Adrenal gland (tissue), 12 donors: ENCODE measurements around the gene TAS2R16. TPM values are rescaled to one million over a fixed set of nuclear protein-coding genes. Genes with fewer than 3 reads are reported as not detected.

ENCODE experiments used
- DNase-seq, 7 donors: peaks; one replicate each; pipeline ENCODE4 v3.0.0-alpha.2; 2019 to 2020
- H3K27ac ChIP-seq, 5 donors: fragments of 200-600 bp; sonication (generic) in 4 of 5; 1 replicate in 3 of 5; 2 replicates in 2 of 5; pipeline versions ENCODE4 v1.5.1 to v1.8.0; 2016 to 2020; ENCODE audit warnings: mild to moderate bottlenecking in 1 of 5
- H3K27me3 ChIP-seq: fragments of 200-600 bp; 2 replicates; pipeline ENCODE4 v1.8.0; 2021
- H3K36me3 ChIP-seq, 2 donors: fragments of 200-600 bp; replicated peaks in 1 of 2; 1 replicate in 1 of 2; 2 replicates in 1 of 2; pipeline versions ENCODE4 v1.5.1 to v1.8.0; 2018 to 2022
- H3K4me1 ChIP-seq, 2 donors: fragments of 200-600 bp; replicated peaks in 1 of 2; 1 replicate in 1 of 2; 2 replicates in 1 of 2; pipeline versions ENCODE4 v1.5.1 to v1.8.0; 2018 to 2021
- H3K4me3 ChIP-seq, 4 donors: fragments of 200-600 bp; sonication (generic) in 3 of 4; one replicate each; pipeline ENCODE4 v1.5.1; 2016 to 2018
- H3K9me3 ChIP-seq, 3 donors: fragments of 200-600 bp; sonication (generic) in 1 of 3; replicated peaks in 1 of 3; 1 replicate in 2 of 3; 2 replicates in 1 of 3; pipeline versions ENCODE4 v1.5.1 to v1.8.0; 2016 to 2021
- POLR2A ChIP-seq, 2 donors: fragments of 450-650 bp; IDR thresholded peaks; one replicate each; pipeline ENCODE4 v1.6.1; 2017; ENCODE audit warnings: antibody characterized with exemption in 2 of 2, mild to moderate bottlenecking in 2 of 2, moderate library complexity in 1 of 2
- WGBS, 4 donors: extraction: QIAGEN DNeasy Blood & Tissue Kit in 2 of 4; methylation state at CpG; one replicate each; pipeline versions ENCODE4 v1.1.5 to v1.1.7; 2013 to 2017; 5-methylcytosine and 5-hydroxymethylcytosine counted together
- intact Hi-C, 2 donors: fragments of 100-400 bp; cut with DNase I; formaldehyde crosslinking; loops; one replicate each; pipeline versions ENCODE4 v1.14.1 to v1.15.0; 2022 to 2023
- polyA plus RNA-seq, 3 donors: library from polyadenylated mRNA; stranded (reverse); fragments of 200-250 nt in 2 of 3; fragments of 350-450 nt in 1 of 3; fragmentation: Illumina TruSeq in 1 of 3; extraction: RNeasy Lipid Tissue Mini Kit (QIAGEN cat#74804) in 1 of 3; gene quantifications; one replicate each; pipeline ENCODE4 v1.2.3, GENCODE V29; 2013 to 2014
- total RNA-seq, 9 donors: library from RNA; depleted of rRNA in 4 of 9; stranded (reverse); fragments of >200 nt in 4 of 9; fragments of 120-200 nt in 1 of 9; fragmentation: NEBNext Ultra II Directional in 1 of 9; extraction: Animal tissue kit (Norgen Biotek cat#: 25700) in 1 of 9; gene quantifications; one replicate each; pipeline versions ENCODE4 v1.1.0 to v1.2.4, GENCODE V29; 2013 to 2023
- TF ChIP-seq, protein P1 (sequence below), 6 experiments: fragments of 450-650 bp in 4 of 6; fragments of 200-600 bp in 2 of 6; sonication (generic) in 1 of 6; IDR thresholded peaks; 1 replicate in 5 of 6; 2 replicates in 1 of 6; pipeline versions ENCODE4 v1.5.1 to v1.8.0; 2016 to 2021; ENCODE audit warnings: antibody characterized with exemption in 6 of 6, mild to moderate bottlenecking in 2 of 6, moderate library complexity in 1 of 6
- donor health status: healthy with polysubstance abuse.
- donor health status: Bipolar disorder and iron deficiency.
- donor health status: DM: yes; HTN: yes; CAD: no.
- donor health status: DM: no; HTN: no; CAD: no.
- donor health status: DM: no; HTN: no; CAD: no.
- donor health status: DM: yes; HTN: yes; CAD: no.

The TAS2R16 gene
- total and polyA plus RNA-seq, 12 donors = not detected

DNA sequence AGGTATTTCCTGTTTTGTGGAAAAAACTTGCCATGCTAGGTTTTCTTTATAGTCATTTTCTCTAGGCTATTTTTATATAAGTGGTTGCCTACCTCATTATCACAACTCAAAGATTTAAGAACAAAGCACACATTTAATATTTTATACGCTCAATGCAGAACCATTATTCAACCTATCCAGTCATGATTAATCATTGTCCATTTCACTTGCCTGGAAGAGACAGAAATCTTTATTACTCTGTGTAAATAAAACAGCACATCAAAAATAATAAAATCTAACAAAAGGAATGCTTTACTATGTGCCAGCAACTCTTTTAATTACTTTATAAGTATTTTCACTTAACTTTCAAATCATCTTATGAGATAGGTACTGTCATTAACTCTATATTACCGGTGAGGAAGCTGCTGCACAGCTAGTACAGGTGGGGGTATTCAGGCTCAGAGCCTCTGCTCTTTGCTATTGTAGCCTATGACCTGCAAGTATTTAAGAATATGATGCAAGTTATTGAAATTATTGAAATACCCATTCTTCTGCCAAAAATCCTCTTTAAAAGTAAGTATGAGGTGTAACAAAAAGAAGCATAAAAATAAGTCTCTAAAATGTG is 16.4 kb upstream of the TAS2R16 start:
- WGBS, 4 donors = 80 to 85% (median 81%) methylated on average over 2 of the region's 2 CpGs
- Histone ChIP-seq H3K9me3 (no peaks in the 10 kb centered on the region), H3K27ac (no peak overlapping the region), H3K36me3 (no peaks in the 10 kb centered on the region), H3K4me1 (no peaks in the 10 kb centered on the region), H3K4me3 (no peak overlapping the region), H3K27me3 (no peaks in the 10 kb centered on the region)
- TF ChIP-seq POLR2A (IDR thresholded peaks at IDR 0.05) = no peak
- TF ChIP-seq, protein P1, sequence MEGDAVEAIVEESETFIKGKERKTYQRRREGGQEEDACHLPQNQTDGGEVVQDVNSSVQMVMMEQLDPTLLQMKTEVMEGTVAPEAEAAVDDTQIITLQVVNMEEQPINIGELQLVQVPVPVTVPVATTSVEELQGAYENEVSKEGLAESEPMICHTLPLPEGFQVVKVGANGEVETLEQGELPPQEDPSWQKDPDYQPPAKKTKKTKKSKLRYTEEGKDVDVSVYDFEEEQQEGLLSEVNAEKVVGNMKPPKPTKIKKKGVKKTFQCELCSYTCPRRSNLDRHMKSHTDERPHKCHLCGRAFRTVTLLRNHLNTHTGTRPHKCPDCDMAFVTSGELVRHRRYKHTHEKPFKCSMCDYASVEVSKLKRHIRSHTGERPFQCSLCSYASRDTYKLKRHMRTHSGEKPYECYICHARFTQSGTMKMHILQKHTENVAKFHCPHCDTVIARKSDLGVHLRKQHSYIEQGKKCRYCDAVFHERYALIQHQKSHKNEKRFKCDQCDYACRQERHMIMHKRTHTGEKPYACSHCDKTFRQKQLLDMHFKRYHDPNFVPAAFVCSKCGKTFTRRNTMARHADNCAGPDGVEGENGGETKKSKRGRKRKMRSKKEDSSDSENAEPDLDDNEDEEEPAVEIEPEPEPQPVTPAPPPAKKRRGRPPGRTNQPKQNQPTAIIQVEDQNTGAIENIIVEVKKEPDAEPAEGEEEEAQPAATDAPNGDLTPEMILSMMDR (IDR thresholded peaks at IDR 0.05) = no peak
- no peak for DNase-seq
- intact Hi-C loops = no loop called here

- intact Hi-C loops = no loop called here
- H3K36me3 ChIP-seq = no peaks in the 10 kb centered on the region
- 59 to 94% (median 75%) methylated on average over 1 of the region's 1 CpG for whole genome bisulfite sequencing, 4 donors
- no peaks in the 10 kb centered on the region for H3K4me1 ChIP-seq
- TF ChIP-seq, protein P1 (IDR thresholded peaks at IDR 0.05) = no peak
- TF ChIP-seq POLR2A (IDR thresholded peaks at IDR 0.05) = no peak
- no peak for DNase-seq
- H3K27ac ChIP-seq = no peak overlapping the region
- no peaks in the 10 kb centered on the region for H3K27me3 ChIP-seq
- no peak overlapping the region for H3K4me3 ChIP-seq
- no peaks in the 10 kb centered on the region for H3K9me3 ChIP-seq
These were observed 9.4 kb upstream of the TAS2R16 start for GRCh38 chr7:123004931-123005330.

GRCh38 chr7:123003539-123004126 is 8.1 kb upstream of the TAS2R16 start:
- no peaks in the 10 kb centered on the region for H3K36me3 ChIP-seq
- no peak overlapping the region for H3K4me3 ChIP-seq
- TF ChIP-seq, protein P1 (IDR thresholded peaks at IDR 0.05) = no peak
- TF ChIP-seq POLR2A (IDR thresholded peaks at IDR 0.05) = no peak
- H3K27me3 ChIP-seq = no peaks in the 10 kb centered on the region
- no peaks in the 10 kb centered on the region for H3K9me3 ChIP-seq
- intact Hi-C loops = no loop called here
- no peaks in the 10 kb centered on the region for H3K4me1 ChIP-seq
- WGBS, 4 donors = 63 to 71% (median 68%) methylated on average over 5 of the region's 5 CpGs
- no peak overlapping the region for H3K27ac ChIP-seq
- no peak for DNase-seq

DNA sequence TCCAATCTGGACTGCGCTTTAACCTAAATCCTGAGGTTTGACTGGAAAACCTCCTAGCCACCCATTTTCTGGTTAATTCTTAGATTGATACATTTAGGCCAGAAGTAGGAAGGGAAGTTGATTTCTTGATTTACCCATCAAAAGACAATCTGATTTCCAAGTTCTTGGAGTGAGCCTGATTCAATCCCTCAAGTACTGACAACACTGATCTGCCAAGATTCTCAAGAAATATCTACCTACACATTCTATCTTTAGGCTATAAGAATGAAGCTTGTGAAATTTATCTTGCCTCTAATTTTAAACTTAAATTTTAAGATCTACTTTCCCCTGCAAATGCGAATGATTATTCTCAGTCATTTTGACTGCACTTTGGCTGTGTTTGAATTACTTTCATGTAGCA is 5.9 kb downstream of the TAS2R16 start:
- H3K9me3 ChIP-seq = no peaks in the 10 kb centered on the region
- H3K36me3 ChIP-seq = no peaks in the 10 kb centered on the region
- H3K4me3 ChIP-seq = no peak overlapping the region
- intact Hi-C loops = no loop called here
- no peaks in the 10 kb centered on the region for H3K4me1 ChIP-seq
- no peak overlapping the region for H3K27ac ChIP-seq
- WGBS, 4 donors = 94 to 96% (median 95%) methylated on average over 2 of the region's 2 CpGs
- DNase-seq = no peak
- H3K27me3 ChIP-seq = no peaks in the 10 kb centered on the region
- TF ChIP-seq, protein P1 (IDR thresholded peaks at IDR 0.05) = no peak
